GM21528 (cell line): ENCODE results near the gene DUSP18.
"Not testable (repeated sequence)": the region's sequence is repeated elsewhere in the genome, so short reads cannot be mapped to it uniquely, and the experiment has no call there.

ENCODE experiments used
- ATAC-seq: cut with Tn5 transposase; IDR thresholded peaks from one replicate; pipeline ENCODE4 v1.9.1; 2021; ENCODE audit warnings: mild to moderate bottlenecking, moderate library complexity; ENCODE audit not compliant: unreplicated experiment, low FRiP score

The DUSP18 gene

DNA sequence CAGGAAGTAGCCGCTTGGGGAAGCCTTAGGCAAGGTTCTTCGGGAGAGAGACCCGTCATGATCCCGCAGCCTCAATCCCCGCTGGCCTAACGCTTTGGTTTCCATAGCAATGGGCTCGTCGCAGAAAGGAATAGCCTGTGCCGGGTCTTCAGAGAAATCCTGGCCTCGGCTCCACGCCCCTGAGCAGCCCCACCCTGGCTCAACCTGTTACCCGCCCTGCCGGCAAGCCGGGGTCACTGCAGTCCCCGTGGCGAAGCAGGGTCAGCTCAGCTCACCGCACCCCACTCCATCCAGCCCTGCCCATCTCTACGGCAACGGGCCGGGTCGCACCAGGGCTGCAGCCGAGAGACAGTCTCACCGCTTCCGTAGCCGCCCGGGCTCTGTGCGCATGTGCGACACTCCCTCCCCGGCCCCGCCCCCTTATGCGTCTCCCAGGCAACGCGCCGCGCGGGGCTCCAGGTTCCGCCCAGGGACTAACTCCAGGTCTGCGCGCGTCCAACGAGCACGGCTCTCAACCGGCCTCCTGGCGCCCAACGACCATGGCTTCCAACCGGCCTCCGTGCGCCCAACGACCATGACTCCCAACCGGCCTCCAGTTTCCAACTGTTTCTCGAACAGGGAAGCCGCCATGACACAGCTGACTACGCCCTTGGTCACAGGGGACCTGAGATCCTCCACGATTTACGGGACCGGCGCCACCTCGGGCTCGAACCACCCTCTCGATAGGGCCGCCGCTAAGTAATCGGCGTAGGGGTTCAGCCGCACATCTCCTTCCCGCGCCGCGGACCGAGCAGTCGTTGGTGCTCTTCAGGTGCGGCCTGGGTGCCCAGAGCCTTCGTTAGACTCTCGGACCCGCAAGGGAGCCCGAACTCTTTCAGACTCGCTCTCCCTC is at the start of gene DUSP18:
Gene DUSP18 (minus strand): TSS at position 382 of the 892 bp plus-strand sequence. CDS start 3,872 bp downstream, outside the sequence.
- ATAC-seq: peak; percentile 82

- ATAC-seq: no peak
These were observed 46.4 kb upstream of the DUSP18 start for GRCh38 chr22:30714062-30714461.

DNA sequence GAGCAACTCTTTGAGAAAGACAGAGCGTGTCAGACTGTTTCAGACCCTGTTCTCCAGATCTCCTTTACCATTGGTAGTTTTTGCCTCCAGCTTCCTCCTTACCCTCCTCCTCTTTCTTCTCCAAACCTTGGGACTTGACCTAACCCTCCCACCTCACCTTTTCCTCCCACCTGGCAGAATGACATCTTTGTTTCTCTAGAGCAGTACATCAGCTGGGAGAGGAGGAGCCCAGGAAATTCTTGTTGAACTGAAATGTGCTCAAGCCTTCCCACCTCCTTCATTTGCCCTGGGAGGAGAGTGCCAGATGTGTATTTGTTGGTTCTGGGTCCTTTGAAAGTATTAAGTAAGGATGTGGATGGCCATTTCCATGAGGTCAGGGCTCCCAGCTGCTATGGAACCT is 44.4 kb upstream of the DUSP18 start:
- no peak for ATAC-seq

DNA sequence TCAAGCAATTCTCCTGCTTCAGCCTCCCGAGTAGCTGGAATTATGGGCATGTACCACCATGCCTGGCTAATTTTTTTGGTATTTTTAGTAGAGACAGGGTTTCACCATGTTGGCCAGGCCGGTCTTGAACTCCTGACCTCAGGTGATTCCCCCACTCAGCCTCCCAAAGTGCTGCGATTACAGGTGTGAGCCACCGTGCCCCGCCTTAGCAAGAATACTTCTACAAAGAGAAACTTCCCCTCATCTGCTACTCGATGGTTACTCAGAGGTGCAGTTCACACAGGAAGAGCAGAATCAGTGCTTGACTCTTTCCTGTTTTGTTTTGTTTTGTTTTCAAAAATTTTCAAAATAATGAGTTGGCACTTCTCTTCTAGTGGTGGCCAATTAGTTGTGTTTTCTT is 42.3 kb upstream of the DUSP18 start:
- not testable (repeated sequence) for ATAC-seq

- no peak for ATAC-seq
These were observed 38.3 kb upstream of the DUSP18 start for GRCh38 chr22:30705710-30706651.

GRCh38 chr22:30704978-30705377 is 37.3 kb upstream of the DUSP18 start:
- ATAC-seq: no peak

GRCh38 chr22:30702856-30703255 is 35.2 kb upstream of the DUSP18 start:
- no peak for ATAC-seq

DNA sequence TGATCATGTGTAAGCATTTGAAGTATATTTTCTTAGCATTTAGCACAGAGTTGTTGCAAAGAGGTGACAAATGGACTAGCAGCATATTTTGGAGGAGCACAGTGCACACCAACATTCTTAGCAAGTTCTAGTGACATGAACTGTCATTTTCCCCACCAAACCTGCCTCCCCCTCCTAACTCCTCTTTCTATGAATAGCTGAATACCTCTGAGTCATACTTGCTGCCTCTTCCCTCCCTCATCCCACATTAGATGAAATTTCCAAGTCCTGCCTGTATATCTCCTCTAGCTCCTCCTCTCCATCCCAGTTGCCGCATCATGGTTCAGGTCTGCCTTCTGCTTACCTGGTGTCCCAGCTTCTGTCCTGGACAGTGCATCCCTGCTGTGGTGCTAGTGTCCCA is 34.2 kb upstream of the DUSP18 start:
- no peak for ATAC-seq

GRCh38 chr22:30697975-30698374 is 30.3 kb upstream of the DUSP18 start:
- ATAC-seq: no peak

DNA sequence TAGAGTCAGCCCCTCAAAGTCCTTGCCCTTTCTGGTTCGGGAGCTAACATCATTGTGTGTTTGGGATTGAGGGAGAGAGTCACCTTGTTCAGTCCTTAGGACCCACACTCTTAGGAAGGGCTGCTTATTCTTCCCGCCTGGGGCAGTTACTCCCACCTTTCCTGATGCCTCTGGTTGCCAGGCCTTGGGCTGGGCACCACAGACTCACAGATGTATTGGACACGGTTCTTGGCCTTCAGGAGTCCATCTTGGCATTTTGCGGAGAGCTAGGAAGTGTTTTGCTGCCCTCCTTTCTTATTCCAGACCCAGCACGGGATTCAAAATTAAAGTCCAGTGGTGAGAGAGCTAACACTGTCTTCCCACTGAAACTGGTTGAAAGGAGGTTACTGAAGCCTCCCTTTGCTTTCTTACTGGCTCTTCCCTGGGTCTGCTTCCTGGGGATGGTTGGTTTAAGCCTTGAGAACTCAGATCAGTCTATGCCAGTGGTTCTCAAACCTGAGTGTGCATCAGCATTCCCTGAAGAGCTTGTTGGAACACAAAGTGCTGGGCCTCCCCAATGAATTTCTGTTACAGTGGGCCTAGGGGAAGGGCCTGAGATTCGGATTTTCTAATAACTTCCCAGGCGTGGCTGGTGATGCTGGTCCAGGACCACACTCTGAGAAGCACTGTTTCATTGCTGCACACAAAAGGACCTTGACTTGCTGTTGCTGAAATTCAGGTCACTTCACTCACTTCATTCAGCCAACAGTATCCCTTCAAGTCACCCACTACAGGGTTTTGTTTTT is 28.4 kb upstream of the DUSP18 start:
- no peak for ATAC-seq

DNA sequence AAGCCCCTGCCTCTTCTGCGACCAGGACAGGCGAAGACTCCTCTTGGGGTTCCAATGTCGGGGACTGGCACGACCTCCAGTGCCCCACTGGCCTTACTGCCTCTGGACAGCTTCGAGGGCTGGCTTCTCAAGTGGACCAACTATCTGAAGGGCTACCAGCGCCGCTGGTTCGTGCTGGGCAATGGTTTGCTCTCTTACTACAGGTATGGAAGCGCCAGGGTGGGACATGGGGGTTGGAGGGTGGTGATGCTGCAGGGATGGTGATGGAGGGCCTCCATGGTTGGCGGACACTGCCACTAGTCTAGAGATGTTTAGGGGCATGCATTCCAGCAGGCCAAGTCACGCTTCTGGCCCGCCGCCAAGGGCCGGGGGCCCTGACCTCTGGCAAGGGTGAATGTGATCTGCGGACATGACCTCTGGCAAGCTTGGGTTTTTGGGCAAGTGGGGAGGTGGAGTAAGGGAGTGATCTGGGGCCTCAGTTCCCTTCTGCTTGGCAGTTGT is 27.7 kb upstream of the DUSP18 start:
- ATAC-seq: no peak

DNA sequence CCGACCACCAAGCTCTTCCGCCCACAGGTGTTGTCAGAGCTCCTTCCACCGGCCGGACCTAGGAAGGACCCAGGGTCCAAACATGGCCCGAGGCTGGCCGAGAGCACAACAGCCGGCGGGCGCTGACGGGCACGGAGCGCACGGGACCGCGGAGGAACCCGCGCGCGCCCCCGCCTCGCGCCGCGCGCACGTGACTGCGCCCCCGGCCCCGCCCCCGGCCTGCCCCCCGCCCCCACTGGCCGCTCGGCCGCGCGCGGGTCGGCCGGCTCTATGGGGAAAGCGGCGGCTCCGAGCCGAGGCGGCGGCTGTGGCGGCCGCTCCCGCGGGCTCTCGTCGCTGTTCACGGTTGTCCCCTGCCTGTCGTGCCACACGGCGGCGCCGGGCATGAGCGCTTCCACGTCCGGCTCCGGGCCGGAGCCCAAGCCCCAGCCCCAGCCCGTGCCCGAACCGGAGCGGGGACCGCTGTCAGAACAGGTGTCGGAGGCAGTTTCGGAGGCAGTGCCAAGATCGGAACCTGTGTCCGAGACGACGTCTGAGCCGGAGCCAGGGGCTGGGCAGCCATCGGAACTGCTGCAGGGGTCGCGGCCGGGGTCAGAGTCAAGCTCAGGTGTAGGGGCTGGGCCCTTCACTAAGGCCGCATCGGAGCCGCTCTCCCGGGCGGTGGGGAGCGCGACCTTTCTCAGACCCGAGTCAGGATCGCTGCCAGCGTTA is 27.1 kb upstream of the DUSP18 start, which contains the start of gene OSBP2:
Gene OSBP2 (plus strand): TSS at position 235 of the 711 bp plus-strand sequence. CDS start 36 bp downstream, at position 271.
- no peak for ATAC-seq

DNA sequence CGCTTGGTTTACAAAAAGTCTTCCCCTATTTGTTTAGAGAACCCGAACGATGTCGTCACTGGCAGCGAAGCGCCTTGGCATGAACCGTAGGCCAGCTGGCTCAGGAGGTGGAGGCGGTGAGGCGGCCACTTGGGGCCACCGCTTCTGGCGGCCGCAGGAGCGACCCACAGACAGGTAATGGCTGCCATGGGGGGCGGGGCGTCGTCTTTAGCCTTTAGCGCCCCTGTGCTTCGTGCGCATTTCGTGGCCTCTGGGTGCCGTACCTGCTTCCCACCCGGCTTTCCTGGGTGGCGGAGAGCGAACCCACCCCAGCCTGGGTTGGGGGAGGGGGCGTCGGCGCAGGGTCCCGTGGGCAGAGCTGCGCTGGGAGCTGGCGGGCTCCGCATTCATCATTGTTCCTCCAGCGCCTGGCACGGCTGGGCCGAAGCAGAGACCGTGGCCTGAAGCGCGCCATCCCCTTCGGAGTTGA is 26.5 kb upstream of the DUSP18 start:
- no peak for ATAC-seq

DNA sequence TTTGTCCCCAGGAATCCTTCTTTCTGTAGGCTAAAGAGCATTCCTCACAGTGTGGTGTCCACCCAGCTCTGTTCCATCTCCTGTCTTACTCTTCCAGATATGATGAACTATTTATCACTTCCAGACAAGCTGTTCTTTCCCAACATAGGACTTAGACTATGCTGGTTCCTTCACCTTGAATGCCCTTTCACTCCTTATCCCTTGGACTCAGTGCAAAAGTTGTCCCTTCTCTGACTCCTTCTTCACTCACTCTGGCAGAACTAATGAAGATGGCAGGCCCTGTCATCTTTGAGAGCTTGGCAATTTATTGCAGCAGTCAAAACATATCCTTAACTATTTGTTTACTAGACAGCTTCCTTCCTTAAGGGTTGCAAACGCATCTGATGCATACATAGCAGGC is 23.5 kb upstream of the DUSP18 start:
- no peak for ATAC-seq

DNA sequence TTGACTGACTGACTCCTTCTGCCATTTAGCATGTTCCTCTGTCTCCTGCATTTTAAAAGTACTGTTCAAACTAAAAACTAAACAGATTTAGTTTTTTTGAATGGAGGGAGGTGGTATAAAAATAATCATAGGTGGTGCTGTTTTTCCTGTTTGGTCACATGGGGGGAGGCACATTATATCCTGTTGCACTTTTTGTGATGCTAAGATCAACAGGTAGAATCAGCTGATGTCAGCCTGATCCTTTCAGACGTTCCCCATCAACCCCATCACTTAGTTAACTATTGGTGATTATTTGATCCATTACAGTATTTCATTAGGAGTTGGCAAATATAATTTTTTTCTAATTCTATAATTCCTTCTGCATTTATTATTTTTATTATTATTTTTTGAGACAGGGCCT is 21.9 kb upstream of the DUSP18 start:
- ATAC-seq: no peak

- ATAC-seq: no peak
These were observed 19.7 kb upstream of the DUSP18 start for GRCh38 chr22:30687358-30687757.

DNA sequence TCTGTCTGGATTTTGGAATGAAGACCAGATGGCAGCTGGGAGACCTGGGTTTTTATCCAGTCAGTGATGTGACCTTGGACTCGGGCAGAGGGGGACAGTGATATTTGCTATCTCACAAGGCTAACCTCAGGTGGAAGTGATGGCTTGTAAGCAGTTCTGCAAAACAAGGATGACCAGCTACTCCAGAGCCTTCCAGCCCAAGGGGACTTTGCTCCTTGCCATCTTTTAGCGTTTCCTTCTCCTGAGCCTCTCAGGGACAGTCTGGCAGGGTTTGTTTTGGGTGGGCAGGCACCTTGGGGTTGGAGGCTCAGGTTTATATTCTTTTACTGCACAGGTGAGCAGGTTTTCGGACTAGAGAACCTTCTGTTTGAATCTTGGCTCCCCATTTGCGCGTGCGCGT is 17.5 kb upstream of the DUSP18 start:
- no peak for ATAC-seq

DNA sequence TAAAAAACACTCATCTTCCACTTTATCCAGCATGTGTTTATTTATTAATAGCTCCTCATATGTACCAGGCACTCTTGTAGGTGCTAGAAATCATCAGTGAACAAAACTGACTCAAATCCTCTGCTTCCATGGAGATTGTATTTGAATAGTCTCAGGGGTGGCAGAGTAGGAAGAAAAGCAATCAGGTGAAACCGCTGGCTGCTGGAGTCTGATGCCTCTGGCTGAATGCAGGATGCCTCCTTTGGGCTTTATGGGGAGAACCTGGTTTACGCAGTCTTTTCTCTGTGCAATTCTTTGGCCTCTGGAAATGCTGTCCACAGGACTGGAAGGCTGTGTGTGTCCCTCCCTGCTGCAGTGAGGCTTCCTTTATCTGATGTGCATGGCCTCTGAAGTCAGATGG is 14.2 kb upstream of the DUSP18 start:
- ATAC-seq: no peak

GRCh38 chr22:30680991-30681770 is 13.5 kb upstream of the DUSP18 start:
- ATAC-seq: no peak
